Fibroblast of the aortic adventitia (primary cell): ENCODE data around the gene ATP5F1D. TPM values are rescaled to one million over a fixed set of nuclear protein-coding genes. Genes with fewer than 3 reads are reported as not detected.

Source experiments
- DNase-seq: peaks from one replicate; pipeline ENCODE4 v3.0.0-alpha.2; 2010; ENCODE audit warnings: low read depth
- H3K4me3 ChIP-seq: 2 replicates; pipeline ENCODE4 v1.5.1; 2011; ENCODE audit warnings: low read depth, mild to moderate bottlenecking, control low read depth, low read length, moderate library complexity
- total RNA-seq: library from RNA; depleted of rRNA; stranded (reverse); fragments of >200 nt; gene quantifications from 2 replicates; pipeline ENCODE4 v1.2.3, GENCODE V29; 2012; ENCODE audit warnings: low replicate concordance
- TF ChIP-seq, protein P1 (sequence below): IDR thresholded peaks from 2 replicates; pipeline ENCODE4 v1.5.1; 2011; ENCODE audit warnings: mild to moderate bottlenecking, low read length, control low read depth, inconsistent platforms; ENCODE audit not compliant: insufficient read depth

The ATP5F1D gene
- total RNA-seq, 1 donor: 15.7 TPM

- no peak for DNase-seq
- no peak overlapping the region for H3K4me3 ChIP-seq
- TF ChIP-seq, protein P1, sequence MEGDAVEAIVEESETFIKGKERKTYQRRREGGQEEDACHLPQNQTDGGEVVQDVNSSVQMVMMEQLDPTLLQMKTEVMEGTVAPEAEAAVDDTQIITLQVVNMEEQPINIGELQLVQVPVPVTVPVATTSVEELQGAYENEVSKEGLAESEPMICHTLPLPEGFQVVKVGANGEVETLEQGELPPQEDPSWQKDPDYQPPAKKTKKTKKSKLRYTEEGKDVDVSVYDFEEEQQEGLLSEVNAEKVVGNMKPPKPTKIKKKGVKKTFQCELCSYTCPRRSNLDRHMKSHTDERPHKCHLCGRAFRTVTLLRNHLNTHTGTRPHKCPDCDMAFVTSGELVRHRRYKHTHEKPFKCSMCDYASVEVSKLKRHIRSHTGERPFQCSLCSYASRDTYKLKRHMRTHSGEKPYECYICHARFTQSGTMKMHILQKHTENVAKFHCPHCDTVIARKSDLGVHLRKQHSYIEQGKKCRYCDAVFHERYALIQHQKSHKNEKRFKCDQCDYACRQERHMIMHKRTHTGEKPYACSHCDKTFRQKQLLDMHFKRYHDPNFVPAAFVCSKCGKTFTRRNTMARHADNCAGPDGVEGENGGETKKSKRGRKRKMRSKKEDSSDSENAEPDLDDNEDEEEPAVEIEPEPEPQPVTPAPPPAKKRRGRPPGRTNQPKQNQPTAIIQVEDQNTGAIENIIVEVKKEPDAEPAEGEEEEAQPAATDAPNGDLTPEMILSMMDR: no peak
These were observed 46.7 kb downstream of the ATP5F1D start for GRCh38 chr19:1288226-1288612.

DNA sequence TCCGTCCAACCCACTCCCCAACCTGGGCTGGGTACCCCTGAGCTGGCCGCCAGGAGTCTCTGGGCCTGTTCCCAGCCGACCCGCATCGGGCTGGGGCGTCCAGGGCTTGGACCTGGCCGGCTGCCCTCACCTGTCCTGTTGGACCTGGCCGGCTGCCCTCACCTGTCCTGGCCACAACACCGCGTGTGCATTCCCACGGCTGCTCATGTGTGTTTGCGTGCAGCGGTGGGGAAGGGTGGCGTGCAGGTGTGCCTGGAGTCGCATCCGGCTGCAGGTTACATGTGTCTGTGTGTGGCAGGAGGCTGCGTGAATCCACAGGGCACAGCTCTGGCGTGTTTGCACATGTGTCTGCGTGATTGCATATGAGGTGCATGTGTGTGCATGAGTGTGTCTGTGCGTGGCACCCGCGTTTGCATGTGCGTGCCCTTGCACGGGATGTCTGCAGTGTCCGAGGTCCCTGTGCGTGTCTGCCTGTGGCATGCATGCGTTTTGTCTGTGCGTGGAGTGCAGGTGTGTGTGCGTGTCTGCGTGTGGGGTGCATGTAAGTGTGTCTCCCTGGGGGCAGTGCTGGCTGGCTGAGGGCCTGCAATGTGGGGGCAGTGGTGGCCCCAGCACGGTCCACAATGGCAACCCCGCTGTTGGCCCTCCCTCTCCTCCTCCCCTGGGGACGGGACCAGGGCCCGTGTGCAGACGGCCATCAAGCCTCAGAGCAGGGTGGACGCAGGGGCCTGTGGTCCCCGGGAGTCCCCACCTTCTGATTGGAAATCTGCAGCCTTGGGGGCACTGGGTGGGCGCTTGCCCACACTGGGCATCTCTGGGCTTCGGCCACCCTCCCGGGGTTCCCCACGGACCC is 47.5 kb downstream of the ATP5F1D start:
- TF ChIP-seq, protein P1: no peak
- DNase-seq: no peak
- no peak overlapping the region for H3K4me3 ChIP-seq

GRCh38 chr19:1289686-1290025 is 48.1 kb downstream of the ATP5F1D start:
- H3K4me3 ChIP-seq: no peak overlapping the region
- TF ChIP-seq, protein P1: no peak
- no peak for DNase-seq

- TF ChIP-seq, protein P1: no peak
- DNase-seq: no peak
- H3K4me3 ChIP-seq: no peak overlapping the region
These were observed 48.7 kb downstream of the ATP5F1D start for GRCh38 chr19:1290196-1290702.

- TF ChIP-seq, protein P1: no peak
- DNase-seq: no peak
- H3K4me3 ChIP-seq: no peak overlapping the region
These were observed 49.4 kb downstream of the ATP5F1D start for GRCh38 chr19:1290703-1291651.

GRCh38 chr19:1291761-1292418 is 50.3 kb downstream of the ATP5F1D start:
- no peak for DNase-seq
- H3K4me3 ChIP-seq: no peak overlapping the region
- TF ChIP-seq, protein P1: no peak
